ENCODE results near the gene LRP1B.

- TF ChIP-seq, protein P1, sequence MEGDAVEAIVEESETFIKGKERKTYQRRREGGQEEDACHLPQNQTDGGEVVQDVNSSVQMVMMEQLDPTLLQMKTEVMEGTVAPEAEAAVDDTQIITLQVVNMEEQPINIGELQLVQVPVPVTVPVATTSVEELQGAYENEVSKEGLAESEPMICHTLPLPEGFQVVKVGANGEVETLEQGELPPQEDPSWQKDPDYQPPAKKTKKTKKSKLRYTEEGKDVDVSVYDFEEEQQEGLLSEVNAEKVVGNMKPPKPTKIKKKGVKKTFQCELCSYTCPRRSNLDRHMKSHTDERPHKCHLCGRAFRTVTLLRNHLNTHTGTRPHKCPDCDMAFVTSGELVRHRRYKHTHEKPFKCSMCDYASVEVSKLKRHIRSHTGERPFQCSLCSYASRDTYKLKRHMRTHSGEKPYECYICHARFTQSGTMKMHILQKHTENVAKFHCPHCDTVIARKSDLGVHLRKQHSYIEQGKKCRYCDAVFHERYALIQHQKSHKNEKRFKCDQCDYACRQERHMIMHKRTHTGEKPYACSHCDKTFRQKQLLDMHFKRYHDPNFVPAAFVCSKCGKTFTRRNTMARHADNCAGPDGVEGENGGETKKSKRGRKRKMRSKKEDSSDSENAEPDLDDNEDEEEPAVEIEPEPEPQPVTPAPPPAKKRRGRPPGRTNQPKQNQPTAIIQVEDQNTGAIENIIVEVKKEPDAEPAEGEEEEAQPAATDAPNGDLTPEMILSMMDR (IDR thresholded peaks at IDR 0.05): no peak
- TF ChIP-seq RCOR1 (IDR thresholded peaks at IDR 0.05; ENCODE audit: low read length) (no peak), MXI1 (IDR thresholded peaks at IDR 0.05; ENCODE audit: low read depth, low read length) (no peak), EZH2phosphoT487 (IDR thresholded peaks at IDR 0.05; ENCODE audit: borderline replicate concordance, low read depth) (no peak)
Observed at GRCh38 chr2:141931797-141932196, 199.0 kb downstream of the LRP1B start.
